HFF-Myc (cell line): ENCODE data around the gene MYOZ3.

Experiments used
- DNase-seq: peaks from one replicate; pipeline ENCODE4 v3.0.0-alpha.2; 2011; ENCODE audit warnings: low read depth; ENCODE audit errors: extremely low read depth
- H3K4me3 ChIP-seq: replicated peaks from 2 replicates; pipeline ENCODE4 v1.5.1; 2011; ENCODE audit warnings: low read depth, mild to moderate bottlenecking, control low read depth, low read length
- CTCF ChIP-seq: IDR thresholded peaks from 2 replicates; pipeline ENCODE4 v1.5.1; 2012; ENCODE audit warnings: mild to moderate bottlenecking, low read depth, low read length, control low read depth; ENCODE audit errors: missing control alignments

The MYOZ3 gene

GRCh38 chr5:150670275-150670947 lies 9.4 kb downstream of the MYOZ3 start:
- no peak for DNase-seq
- H3K4me3 ChIP-seq, result no peak overlapping the region

GRCh38 chr5:150670948-150671310 lies 9.9 kb downstream of the MYOZ3 start:
- TF ChIP-seq CTCF, result no peak

More at GRCh38 chr5:150670275-150670947, 9.4 kb downstream of the MYOZ3 start:
- TF ChIP-seq CTCF, result no peak

GRCh38 chr5:150671509-150672236 lies 10.6 kb downstream of the MYOZ3 start:
- peak overlapping the region; percentile 46 for H3K4me3 ChIP-seq
- no peak for TF ChIP-seq CTCF
- no peak for DNase-seq

More at GRCh38 chr5:150670948-150671310, 9.9 kb downstream of the MYOZ3 start:
- DNase-seq, result no peak
- H3K4me3 ChIP-seq, result no peak overlapping the region

GRCh38 chr5:150672237-150672883 lies 11.3 kb downstream of the MYOZ3 start:
- no peak for DNase-seq
- TF ChIP-seq CTCF, result no peak
- H3K4me3 ChIP-seq, result peak overlapping the region; percentile 46

- H3K4me3 ChIP-seq, result peak overlapping the region; percentile 46
- TF ChIP-seq CTCF, result no peak
- DNase-seq, result no peak
Measured at GRCh38 chr5:150672884-150673275, 11.8 kb downstream of the MYOZ3 start.

- no peak for TF ChIP-seq CTCF
- no peak for DNase-seq
- no peak overlapping the region for H3K4me3 ChIP-seq
Measured at GRCh38 chr5:150674341-150674821, 13.3 kb downstream of the MYOZ3 start.
